Spleen (tissue), 11 donors: ENCODE data around the gene DSCAML1. TPM values are rescaled to one million over a fixed set of nuclear protein-coding genes. Genes with fewer than 3 reads are reported as not detected.

Experiments used
- DNase-seq: peaks from one replicate; pipeline ENCODE4 v3.0.0-alpha.2; 2020
- H3K27ac ChIP-seq, 8 donors: fragments of 200-600 bp; sonication (generic) in 7 of 8; 1 replicate in 4 of 8; 2 replicates in 4 of 8; pipeline versions ENCODE4 v1.5.0 to v1.8.0; 2016 to 2021; ENCODE audit warnings: inconsistent platforms in 4 of 8, mild to moderate bottlenecking in 4 of 8, moderate library complexity in 1 of 8
- H3K27me3 ChIP-seq, 7 donors: fragments of 200-600 bp; sonication (generic) in 6 of 7; replicated peaks in 1 of 7; 1 replicate in 4 of 7; 2 replicates in 3 of 7; pipeline versions ENCODE4 v1.5.0 to v1.8.0; 2016 to 2021; ENCODE audit warnings: inconsistent platforms in 3 of 7, mild to moderate bottlenecking in 1 of 7
- H3K36me3 ChIP-seq, 6 donors: fragments of 200-600 bp; sonication (generic) in 5 of 6; 1 replicate in 4 of 6; 2 replicates in 2 of 6; pipeline versions ENCODE4 v1.5.0 to v1.8.0; 2016 to 2021; ENCODE audit warnings: inconsistent platforms in 2 of 6
- H3K4me1 ChIP-seq, 6 donors: fragments of 200-600 bp; sonication (generic) in 5 of 6; 1 replicate in 3 of 6; 2 replicates in 3 of 6; pipeline versions ENCODE4 v1.5.0 to v1.8.0; 2016 to 2021; ENCODE audit warnings: inconsistent platforms in 3 of 6
- H3K4me3 ChIP-seq, 8 donors: fragments of 200-600 bp; sonication (generic) in 7 of 8; 1 replicate in 4 of 8; 2 replicates in 4 of 8; pipeline versions ENCODE4 v1.5.0 to v1.8.0; 2016 to 2021; ENCODE audit warnings: inconsistent platforms in 4 of 8, mild to moderate bottlenecking in 4 of 8, moderate library complexity in 2 of 8
- H3K9me3 ChIP-seq, 8 donors: fragments of 200-600 bp; sonication (generic) in 7 of 8; 1 replicate in 4 of 8; 2 replicates in 4 of 8; pipeline versions ENCODE4 v1.5.0 to v1.8.0; 2016 to 2021; ENCODE audit warnings: inconsistent platforms in 4 of 8
- CTCF ChIP-seq, 11 experiments: fragments of 200-600 bp in 7 of 11; fragments of 450-650 bp in 4 of 11; sonication (generic) in 4 of 11; IDR thresholded peaks in 8 of 11; conservative IDR thresholded peaks in 3 of 11; 1 replicate in 7 of 11; 2 replicates in 4 of 11; pipeline versions ENCODE4 v1.4.0 to v1.8.0; 2016 to 2021; ENCODE audit warnings: antibody characterized with exemption in 11 of 11, inconsistent platforms in 4 of 11, mild to moderate bottlenecking in 1 of 11
- POLR2A ChIP-seq, 3 donors: fragments of 450-650 bp; IDR thresholded peaks; one replicate each; pipeline ENCODE4 v1.5.1; 2017; ENCODE audit warnings: antibody characterized with exemption in 3 of 3, mild to moderate bottlenecking in 1 of 3
- POLR2AphosphoS5 ChIP-seq, 3 donors: sonication (generic); formaldehyde crosslinking; IDR thresholded peaks; one replicate each; pipeline ENCODE4 v1.5.1; 2017; ENCODE audit warnings: antibody characterized with exemption in 3 of 3
- WGBS, 5 donors: extraction: QIAGEN DNeasy Blood & Tissue Kit in 3 of 5; methylation state at CpG; one replicate each; pipeline versions ENCODE4 v1.1.5 to v1.1.7; 2013 to 2018; 5-methylcytosine and 5-hydroxymethylcytosine counted together
- intact Hi-C: fragments of 100-400 bp; cut with DNase I; formaldehyde crosslinking; loops from one replicate; pipeline ENCODE4 v1.15.0; 2023; ENCODE audit warnings: low total_unique reads
- polyA plus RNA-seq, 3 donors: library from polyadenylated mRNA; stranded (reverse); fragments of 200-250 nt; gene quantifications; one replicate each; pipeline ENCODE4 v1.2.1, GENCODE V29; 2013
- total RNA-seq, 7 donors: library from RNA; depleted of rRNA in 3 of 7; stranded (reverse); fragments of >200 nt in 3 of 7; fragmentation: NEBNext Ultra II Directional in 4 of 7; extraction: Animal tissue kit (Norgen Biotek cat#: 25700) in 4 of 7; gene quantifications; one replicate each; pipeline versions ENCODE4 v1.1.0 to v1.2.1, GENCODE V29; 2016 to 2021
- donor health status: healthy with polysubstance abuse.
- donor health status: DM: no; HTN: no; CAD: no; lungs with moderate emphysema.
- donor health status: DM: no; HTN: no; CAD: no.
- donor health status: Bipolar disorder and iron deficiency.
- donor health status: healthy.
- donor health status: DM: no; HTN: no; CAD: no.
- donor health status: DM: yes; HTN: yes; CAD: no.

The DSCAML1 gene
- total and polyA plus RNA-seq, 10 donors, result 0.07 to 10.7 (median 2.3) TPM

GRCh38 chr11:117513666-117514065 is 283.4 kb downstream of the DSCAML1 start:
- H3K9me3 ChIP-seq, result no peaks in the 10 kb centered on the region
- TF ChIP-seq POLR2A (IDR thresholded peaks at IDR 0.05), result no peak
- no peak for TF ChIP-seq POLR2AphosphoS5 (IDR thresholded peaks at IDR 0.05)
- no peak for TF ChIP-seq CTCF (IDR thresholded peaks at IDR 0.05 in 8 of 11, conservative IDR thresholded peaks at IDR 0.05 in 3 of 11)
- intact Hi-C loops, result no loop called here
- no peak for DNase-seq
- peaks cover 0 to 5% (median 0%) of the 10 kb centered on the region in 7 donors for H3K27me3 ChIP-seq
- H3K4me1 ChIP-seq, result peaks cover 0 to 17% (median 4%) of the 10 kb centered on the region in 6 donors
- H3K36me3 ChIP-seq, result no peaks in the 10 kb centered on the region
- no peak overlapping the region for H3K27ac ChIP-seq
- 55 to 71% (median 62%) methylated on average over 5 of the region's 5 CpGs for WGBS, 5 donors
- no peak overlapping the region for H3K4me3 ChIP-seq

- TF ChIP-seq POLR2A (IDR thresholded peaks at IDR 0.05) (no peak), POLR2AphosphoS5 (IDR thresholded peaks at IDR 0.05) (no peak), CTCF (IDR thresholded peaks at IDR 0.05 in 8 of 11, conservative IDR thresholded peaks at IDR 0.05 in 3 of 11) (no peak)
- Histone ChIP-seq H3K4me1 (peaks cover 0 to 17% (median 4%) of the 10 kb centered on the region in 6 donors), H3K27me3 (peaks cover 0 to 5% (median 0%) of the 10 kb centered on the region in 7 donors), H3K36me3 (no peaks in the 10 kb centered on the region), H3K9me3 (no peaks in the 10 kb centered on the region), H3K27ac (peak overlapping the region in 1 of 8 donors; percentile 23), H3K4me3 (no peak overlapping the region)
- intact Hi-C loops, result no loop called here
- no peak for DNase-seq
- 52 to 71% (median 60%) methylated on average over 14 of the region's 14 CpGs for WGBS, 5 donors
Measured at GRCh38 chr11:117511931-117512539, 285.0 kb downstream of the DSCAML1 start.

GRCh38 chr11:117511483-117511930 is 285.5 kb downstream of the DSCAML1 start:
- DNase-seq, result no peak
- Histone ChIP-seq H3K4me1 (peaks cover 0 to 17% (median 4%) of the 10 kb centered on the region in 6 donors), H3K36me3 (no peaks in the 10 kb centered on the region), H3K9me3 (no peaks in the 10 kb centered on the region), H3K4me3 (no peak overlapping the region), H3K27ac (no peak overlapping the region), H3K27me3 (peaks cover 0 to 5% (median 0%) of the 10 kb centered on the region in 7 donors)
- TF ChIP-seq POLR2A (IDR thresholded peaks at IDR 0.05), result no peak
- TF ChIP-seq POLR2AphosphoS5 (IDR thresholded peaks at IDR 0.05), result no peak
- no peak for TF ChIP-seq CTCF (IDR thresholded peaks at IDR 0.05 in 8 of 11, conservative IDR thresholded peaks at IDR 0.05 in 3 of 11)
- WGBS, 5 donors, result 67 to 82% (median 78%) methylated on average over 8 of the region's 8 CpGs
- intact Hi-C loops, result no loop called here

- Histone ChIP-seq H3K36me3 (no peaks in the 10 kb centered on the region), H3K9me3 (no peaks in the 10 kb centered on the region), H3K27ac (no peak overlapping the region), H3K4me1 (peaks cover 0 to 17% (median 4%) of the 10 kb centered on the region in 6 donors), H3K4me3 (no peak overlapping the region), H3K27me3 (peaks cover 0 to 5% (median 0%) of the 10 kb centered on the region in 7 donors)
- WGBS, 5 donors, result 35 to 46% (median 39%) methylated on average over 3 of the region's 3 CpGs
- intact Hi-C loops, result no loop called here
- no peak for DNase-seq
- no peak for TF ChIP-seq CTCF (IDR thresholded peaks at IDR 0.05 in 8 of 11, conservative IDR thresholded peaks at IDR 0.05 in 3 of 11)
- no peak for TF ChIP-seq POLR2AphosphoS5 (IDR thresholded peaks at IDR 0.05)
- no peak for TF ChIP-seq POLR2A (IDR thresholded peaks at IDR 0.05)
Measured at GRCh38 chr11:117510646-117511045, 286.4 kb downstream of the DSCAML1 start.
